ENCODE measurements around the gene SNX5.

- TF ChIP-seq CTCF (IDR thresholded peaks at IDR 0.05) (no peak), POLR2AphosphoS5 (IDR thresholded peaks at IDR 0.05) (no peak), POLR2A (IDR thresholded peaks at IDR 0.05) (no peak), EP300 (IDR thresholded peaks at IDR 0.05) (no peak)
Observed at GRCh38 chr20:17925141-17925939, 43.3 kb downstream of the SNX5 start.

Data from suprapubic skin (tissue), 4 donors.